ENCODE results near the gene MID1IP1.
A peak's percentile ranks its signal among the peaks of the same experiment; 100 is the strongest.

The MID1IP1 gene

GRCh38 chrX:38800981-38801845 is at the start of gene MID1IP1:
Gene MID1IP1, plus strand, starts transcription at chrX:38801459. Its CDS starts 3,488 bp downstream, at chrX:38804947.
- Histone ChIP-seq H3K36me3 (ENCODE audit: insufficient read depth, insufficient read length, low read length) (peaks cover 16% of the 10 kb centered on the region), H3K9me3 (ENCODE audit: insufficient read depth, low read length) (no peaks in the 10 kb centered on the region), H3K4me1 (ENCODE audit: insufficient read depth, insufficient read length) (peaks cover 5% of the 10 kb centered on the region), H3K9ac (ENCODE audit: insufficient read length, low read depth) (peak within 1 kb of the TSS; percentile 94), H3K27me3 (ENCODE audit: insufficient read depth, insufficient read length) (no peaks in the 10 kb centered on the region), H3K4me3 (ENCODE audit: insufficient read length, low read depth) (peak within 1 kb of the TSS; percentile 79)
- TF ChIP-seq ZNF274 (IDR thresholded peaks at IDR 0.05; ENCODE audit: low read depth, low read length) (no peak), SUZ12 (IDR thresholded peaks at IDR 0.05; ENCODE audit: extremely low read depth, insufficient read depth, insufficient read length) (no peak), YY1 (IDR thresholded peaks at IDR 0.05; ENCODE audit: insufficient read depth, insufficient read length) (no peak)
- DNase-seq (ENCODE audit: low read depth, low spot score): peak; percentile 85

- Histone ChIP-seq H3K36me3 (ENCODE audit: insufficient read depth, insufficient read length, low read length) (no peaks in the 10 kb centered on the region), H3K9ac (ENCODE audit: insufficient read length, low read depth) (no peak overlapping the region), H3K4me1 (ENCODE audit: insufficient read depth, insufficient read length) (peaks cover 3% of the 10 kb centered on the region), H3K9me3 (ENCODE audit: insufficient read depth, low read length) (no peaks in the 10 kb centered on the region), H3K27me3 (ENCODE audit: insufficient read depth, insufficient read length) (no peaks in the 10 kb centered on the region), H3K4me3 (ENCODE audit: insufficient read length, low read depth) (no peak overlapping the region)
- TF ChIP-seq SUZ12 (IDR thresholded peaks at IDR 0.05; ENCODE audit: extremely low read depth, insufficient read depth, insufficient read length) (no peak), YY1 (IDR thresholded peaks at IDR 0.05; ENCODE audit: insufficient read depth, insufficient read length) (no peak), ZNF274 (IDR thresholded peaks at IDR 0.05; ENCODE audit: low read depth, low read length) (no peak)
- peak; percentile 32 for DNase-seq (ENCODE audit: low read depth, low spot score)
Observed at GRCh38 chrX:38754102-38754790, 47.0 kb upstream of the MID1IP1 start.

- Histone ChIP-seq H3K4me3 (ENCODE audit: insufficient read length, low read depth) (no peak overlapping the region), H3K9ac (ENCODE audit: insufficient read length, low read depth) (no peak overlapping the region), H3K36me3 (ENCODE audit: insufficient read depth, insufficient read length, low read length) (no peaks in the 10 kb centered on the region), H3K9me3 (ENCODE audit: insufficient read depth, low read length) (no peaks in the 10 kb centered on the region), H3K27me3 (ENCODE audit: insufficient read depth, insufficient read length) (no peaks in the 10 kb centered on the region), H3K4me1 (ENCODE audit: insufficient read depth, insufficient read length) (peaks cover 3% of the 10 kb centered on the region)
- no peak for TF ChIP-seq ZNF274 (IDR thresholded peaks at IDR 0.05; ENCODE audit: low read depth, low read length)
- no peak for TF ChIP-seq SUZ12 (IDR thresholded peaks at IDR 0.05; ENCODE audit: extremely low read depth, insufficient read depth, insufficient read length)
- TF ChIP-seq YY1 (IDR thresholded peaks at IDR 0.05; ENCODE audit: insufficient read depth, insufficient read length): no peak
- DNase-seq (ENCODE audit: low read depth, low spot score): no peak
Observed at GRCh38 chrX:38754818-38755718, 46.2 kb upstream of the MID1IP1 start.

GRCh38 chrX:38760883-38761282 is 40.4 kb upstream of the MID1IP1 start:
- Histone ChIP-seq H3K27me3 (ENCODE audit: insufficient read depth, insufficient read length) (no peaks in the 10 kb centered on the region), H3K4me1 (ENCODE audit: insufficient read depth, insufficient read length) (peaks cover 3% of the 10 kb centered on the region), H3K9ac (ENCODE audit: insufficient read length, low read depth) (no peak overlapping the region), H3K4me3 (ENCODE audit: insufficient read length, low read depth) (no peak overlapping the region), H3K36me3 (ENCODE audit: insufficient read depth, insufficient read length, low read length) (no peaks in the 10 kb centered on the region), H3K9me3 (ENCODE audit: insufficient read depth, low read length) (no peaks in the 10 kb centered on the region)
- no peak for TF ChIP-seq YY1 (IDR thresholded peaks at IDR 0.05; ENCODE audit: insufficient read depth, insufficient read length)
- TF ChIP-seq SUZ12 (IDR thresholded peaks at IDR 0.05; ENCODE audit: extremely low read depth, insufficient read depth, insufficient read length): no peak
- no peak for TF ChIP-seq ZNF274 (IDR thresholded peaks at IDR 0.05; ENCODE audit: low read depth, low read length)
- DNase-seq (ENCODE audit: low read depth, low spot score): no peak

GRCh38 chrX:38768079-38768478 is 33.2 kb upstream of the MID1IP1 start:
- no peak for TF ChIP-seq SUZ12 (IDR thresholded peaks at IDR 0.05; ENCODE audit: extremely low read depth, insufficient read depth, insufficient read length)
- H3K27me3 ChIP-seq (ENCODE audit: insufficient read depth, insufficient read length): no peaks in the 10 kb centered on the region
- H3K4me1 ChIP-seq (ENCODE audit: insufficient read depth, insufficient read length): no peaks in the 10 kb centered on the region
- H3K36me3 ChIP-seq (ENCODE audit: insufficient read depth, insufficient read length, low read length): no peaks in the 10 kb centered on the region
- H3K9ac ChIP-seq (ENCODE audit: insufficient read length, low read depth): no peak overlapping the region
- DNase-seq (ENCODE audit: low read depth, low spot score): no peak
- H3K9me3 ChIP-seq (ENCODE audit: insufficient read depth, low read length): no peaks in the 10 kb centered on the region
- H3K4me3 ChIP-seq (ENCODE audit: insufficient read length, low read depth): no peak overlapping the region

- no peak for DNase-seq (ENCODE audit: low read depth, low spot score)
- no peak overlapping the region for H3K4me3 ChIP-seq (ENCODE audit: insufficient read length, low read depth)
- H3K36me3 ChIP-seq (ENCODE audit: insufficient read depth, insufficient read length, low read length): no peaks in the 10 kb centered on the region
- no peaks in the 10 kb centered on the region for H3K27me3 ChIP-seq (ENCODE audit: insufficient read depth, insufficient read length)
- H3K9ac ChIP-seq (ENCODE audit: insufficient read length, low read depth): no peak overlapping the region
- H3K4me1 ChIP-seq (ENCODE audit: insufficient read depth, insufficient read length): no peaks in the 10 kb centered on the region
- H3K9me3 ChIP-seq (ENCODE audit: insufficient read depth, low read length): no peaks in the 10 kb centered on the region
- TF ChIP-seq ZNF274 (IDR thresholded peaks at IDR 0.05; ENCODE audit: low read depth, low read length): no peak
- TF ChIP-seq SUZ12 (IDR thresholded peaks at IDR 0.05; ENCODE audit: extremely low read depth, insufficient read depth, insufficient read length): no peak
- TF ChIP-seq YY1 (IDR thresholded peaks at IDR 0.05; ENCODE audit: insufficient read depth, insufficient read length): no peak
Observed at GRCh38 chrX:38770152-38770551, 31.1 kb upstream of the MID1IP1 start.

Measured in NT2/D1 (cell line).